Prostate gland (tissue), 2 donors: ENCODE results near the gene SLC38A10.

Experiments
- POLR2A ChIP-seq: fragments of 450-650 bp; IDR thresholded peaks from one replicate; pipeline ENCODE4 v1.6.1; 2016; ENCODE audit warnings: antibody characterized with exemption, mild to moderate bottlenecking
- POLR2AphosphoS5 ChIP-seq: sonication (generic); formaldehyde crosslinking; IDR thresholded peaks from one replicate; pipeline ENCODE4 v1.6.1; 2017; ENCODE audit warnings: antibody characterized with exemption
- TF ChIP-seq, protein P1 (sequence below), 4 experiments: fragments of 200-600 bp in 2 of 4; fragments of 450-650 bp in 2 of 4; sonication (generic) in 2 of 4; IDR thresholded peaks; 1 replicate in 3 of 4; 2 replicates in 1 of 4; pipeline ENCODE4 v1.5.1; 2016 to 2019; ENCODE audit warnings: antibody characterized with exemption in 4 of 4, mild to moderate bottlenecking in 2 of 4, moderate library complexity in 2 of 4

DNA sequence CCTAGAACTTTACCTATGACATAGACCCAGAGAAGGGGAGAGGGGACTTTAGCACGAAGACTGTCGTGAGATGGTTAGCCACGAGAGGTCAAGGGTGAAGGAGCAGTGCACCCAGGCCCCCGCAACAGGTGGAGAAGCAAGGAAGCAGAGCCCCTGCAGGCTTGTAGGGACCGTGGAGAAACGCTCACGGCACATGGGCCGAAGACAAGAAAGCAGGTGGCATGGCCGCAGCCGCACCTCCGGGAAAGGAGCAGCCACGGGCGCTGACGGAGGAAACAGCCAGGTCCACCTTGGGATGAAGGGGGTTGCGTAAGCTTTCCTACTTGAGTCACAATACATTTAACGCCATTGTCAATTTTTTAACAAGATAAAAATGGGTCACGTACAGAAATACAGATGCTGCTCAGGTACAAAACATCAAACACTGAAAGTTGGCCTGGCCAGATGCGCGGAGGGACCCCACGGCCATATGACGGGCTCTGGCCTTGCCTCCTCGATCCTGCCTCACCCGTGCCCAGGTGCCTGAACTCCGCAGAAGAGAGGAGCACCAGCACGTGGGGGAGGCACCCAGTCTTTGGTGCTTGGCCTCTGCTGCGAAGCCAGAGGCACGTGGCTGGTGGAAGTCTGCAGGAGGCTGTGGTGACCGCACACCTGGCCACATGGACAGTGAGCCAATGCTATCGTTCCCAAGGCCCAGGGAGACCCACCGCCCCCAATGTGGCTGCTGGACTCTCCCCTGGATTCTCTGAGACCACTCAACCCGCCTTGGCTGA lies 21.2 kb downstream of the SLC38A10 start:
- TF ChIP-seq POLR2A, result no peak
- TF ChIP-seq, protein P1, sequence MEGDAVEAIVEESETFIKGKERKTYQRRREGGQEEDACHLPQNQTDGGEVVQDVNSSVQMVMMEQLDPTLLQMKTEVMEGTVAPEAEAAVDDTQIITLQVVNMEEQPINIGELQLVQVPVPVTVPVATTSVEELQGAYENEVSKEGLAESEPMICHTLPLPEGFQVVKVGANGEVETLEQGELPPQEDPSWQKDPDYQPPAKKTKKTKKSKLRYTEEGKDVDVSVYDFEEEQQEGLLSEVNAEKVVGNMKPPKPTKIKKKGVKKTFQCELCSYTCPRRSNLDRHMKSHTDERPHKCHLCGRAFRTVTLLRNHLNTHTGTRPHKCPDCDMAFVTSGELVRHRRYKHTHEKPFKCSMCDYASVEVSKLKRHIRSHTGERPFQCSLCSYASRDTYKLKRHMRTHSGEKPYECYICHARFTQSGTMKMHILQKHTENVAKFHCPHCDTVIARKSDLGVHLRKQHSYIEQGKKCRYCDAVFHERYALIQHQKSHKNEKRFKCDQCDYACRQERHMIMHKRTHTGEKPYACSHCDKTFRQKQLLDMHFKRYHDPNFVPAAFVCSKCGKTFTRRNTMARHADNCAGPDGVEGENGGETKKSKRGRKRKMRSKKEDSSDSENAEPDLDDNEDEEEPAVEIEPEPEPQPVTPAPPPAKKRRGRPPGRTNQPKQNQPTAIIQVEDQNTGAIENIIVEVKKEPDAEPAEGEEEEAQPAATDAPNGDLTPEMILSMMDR (IDR thresholded peaks at IDR 0.05), result no peak
- TF ChIP-seq POLR2AphosphoS5, result no peak
